Endothelial cell of umbilical vein (primary cell): ENCODE results near the gene VPS35L. TPM values are rescaled to one million over a fixed set of nuclear protein-coding genes. Genes with fewer than 3 reads are reported as not detected.

Experiments used
- BruUV-seq: library from RNA; stranded (reverse); fragments of 400-500 nt; replicated peaks from 2 replicates; lab custom pipeline; 2021; lab: Mats Ljungman, UMichigan
- CTCF ChIA-PET: fragments of 300-600, 350-600 bp; sonication (Branson Sonifier 250); formaldehyde crosslinking; loops from one replicate; lab custom pipeline; 2021; ENCODE audit warnings: antibody characterized with exemption, inconsistent platforms; lab: Charles Lee
- POLR2A ChIA-PET: fragments of 300-600, 350-600 bp; sonication (Branson Sonifier 250); formaldehyde crosslinking; loops from one replicate; lab custom pipeline; 2021; ENCODE audit warnings: antibody characterized with exemption, inconsistent platforms; lab: Charles Lee
- DNase-seq: peaks from one replicate; pipeline ENCODE4 v3.0.0-alpha.2; 2011; ENCODE audit warnings: low read depth, low spot score
- FAIRE-seq: peaks from 2 replicates; lab custom pipeline; 2011; peaks lifted over from hg19 to GRCh38; lab: Jason Lieb, UNC
- H2AFZ ChIP-seq: 2 replicates; pipeline ENCODE4 v1.6.0; 2012; ENCODE audit warnings: low read depth, low read length, control low read depth, inconsistent platforms
- H3K27ac ChIP-seq: 2 replicates; pipeline ENCODE4 v1.5.1; 2011; ENCODE audit warnings: low read depth, mild to moderate bottlenecking, control low read depth, low read length, moderate library complexity; ENCODE audit not compliant: insufficient read depth
- H3K27me3 ChIP-seq, 2 experiments: 2 replicates each; pipeline versions ENCODE4 v1.6.0 to v1.6.1; 2011; ENCODE audit warnings: low read length in 2 of 2, mixed read lengths in 1 of 2; ENCODE audit not compliant: control insufficient read depth in 2 of 2, insufficient read depth in 2 of 2
- H3K36me3 ChIP-seq, 2 experiments: 2 replicates in 1 of 2; 3 replicates in 1 of 2; pipeline ENCODE4 v1.5.1; 2011; ENCODE audit warnings: low read length in 2 of 2, mild to moderate bottlenecking in 1 of 2, moderate library complexity in 1 of 2; ENCODE audit not compliant: control insufficient read depth in 2 of 2, insufficient read depth in 2 of 2; ENCODE audit errors: extremely low read depth in 1 of 2
- H3K4me1 ChIP-seq: 3 replicates; pipeline ENCODE4 v1.5.1; 2011; ENCODE audit warnings: mild to moderate bottlenecking, low read length; ENCODE audit not compliant: control insufficient read depth, insufficient read depth; ENCODE audit errors: extremely low read depth
- H3K4me2 ChIP-seq: 2 replicates; pipeline ENCODE4 v1.6.1; 2011; ENCODE audit warnings: low read length, control low read depth, mixed read lengths; ENCODE audit not compliant: insufficient read depth
- H3K4me3 ChIP-seq, 3 experiments: fragments of 200-600 bp in 1 of 3; sonication (generic), shearing (Covaris generic) in 1 of 3; replicated peaks in 1 of 3; 2 replicates each; pipeline ENCODE4 v1.5.1; 2011 to 2016; ENCODE audit warnings: control low read depth in 3 of 3, low read length in 3 of 3, mild to moderate bottlenecking in 2 of 3, inconsistent platforms in 1 of 3, low read depth in 1 of 3, moderate library complexity in 1 of 3; ENCODE audit not compliant: insufficient read depth in 1 of 3
- H3K79me2 ChIP-seq: 2 replicates; pipeline ENCODE4 v1.6.0; 2012; ENCODE audit warnings: low read length, inconsistent platforms; ENCODE audit not compliant: control insufficient read depth, insufficient read depth
- H3K9ac ChIP-seq: replicated peaks from 2 replicates; pipeline ENCODE3; 2011; ENCODE audit warnings: low read length, control low read depth; ENCODE audit not compliant: insufficient read depth; ENCODE audit errors: extremely low read depth
- H3K9me1 ChIP-seq: replicated peaks from 3 replicates; pipeline ENCODE4 v1.6.0; 2011; ENCODE audit warnings: mild to moderate bottlenecking, low read length; ENCODE audit not compliant: control insufficient read depth, insufficient read depth; ENCODE audit errors: extremely low read depth
- H3K9me3 ChIP-seq: replicated peaks from 2 replicates; pipeline ENCODE4 v1.5.1; 2012; ENCODE audit warnings: low read length, inconsistent platforms; ENCODE audit not compliant: control insufficient read depth, insufficient read depth
- H4K20me1 ChIP-seq: replicated peaks from 2 replicates; pipeline ENCODE3; 2011; ENCODE audit warnings: mild to moderate bottlenecking, low read length; ENCODE audit not compliant: control insufficient read depth, insufficient read depth; ENCODE audit errors: extremely low read depth
- EZH2 ChIP-seq: IDR thresholded peaks from 2 replicates; pipeline ENCODE4 v1.6.1; 2012; ENCODE audit warnings: borderline replicate concordance, low read depth, mild to moderate bottlenecking, moderate library complexity, low read length, inconsistent platforms; ENCODE audit not compliant: severe bottlenecking
- GATA2 ChIP-seq: IDR thresholded peaks from 2 replicates; pipeline ENCODE4 v1.7.0; 2011; ENCODE audit warnings: low read depth, mild to moderate bottlenecking, moderate library complexity, mixed read lengths, low read length; ENCODE audit not compliant: insufficient read length, insufficient read depth
- MYC ChIP-seq: IDR thresholded peaks from one replicate; pipeline ENCODE4 v1.6.1; 2011; ENCODE audit warnings: mild to moderate bottlenecking, low read depth, low read length
- POLR2A ChIP-seq: IDR thresholded peaks from 2 replicates; pipeline ENCODE4 v1.6.1; 2012; ENCODE audit warnings: low read depth, mild to moderate bottlenecking, control low read depth, low read length
- POLR2AphosphoS5 ChIP-seq: IDR thresholded peaks from 2 replicates; pipeline ENCODE4 v1.6.1; 2012; ENCODE audit warnings: low read depth, mild to moderate bottlenecking, control low read depth, low read length, moderate library complexity; ENCODE audit not compliant: insufficient read depth
- dilution Hi-C: fragments of 300-500 bp; cut with MboI; formaldehyde crosslinking; loops from one replicate; pipeline ENCODE4 v1.15.0; 2019; ENCODE audit warnings: low sequenced_read_pairs; ENCODE audit not compliant: extremely low pct_ligation_motif_present
- intact Hi-C: fragments of 100-400 bp; cut with micrococcal nuclease; formaldehyde crosslinking; loops from one replicate; pipeline ENCODE4 v1.10.0; 2022
- polyA plus RNA-seq, 4 experiments: library from polyadenylated mRNA; depleted of rRNA in 3 of 4; stranded (reverse) in 3 of 4; unstranded in 1 of 4; fragments of >200 nt; gene quantifications; 2 replicates each; pipeline versions ENCODE4 v1.2.1 to v1.2.3, GENCODE V29; 2011 to 2012; ENCODE audit warnings: missing spikeins in 1 of 4
- total RNA-seq: library from RNA; stranded (reverse); gene quantifications from 2 replicates; pipeline ENCODE4 v1.2.3, GENCODE V29; 2021
- TF ChIP-seq, protein P1 (sequence below): IDR thresholded peaks from 2 replicates; pipeline ENCODE4 v1.6.1; 2011; ENCODE audit not compliant: insufficient read depth, insufficient read length

The VPS35L gene
- total and polyA plus RNA-seq, 2 donors (not counting 3 experiments of a cell fraction or from before 2014, with no cell fraction given), result 49.1 to 91.1 TPM

DNA sequence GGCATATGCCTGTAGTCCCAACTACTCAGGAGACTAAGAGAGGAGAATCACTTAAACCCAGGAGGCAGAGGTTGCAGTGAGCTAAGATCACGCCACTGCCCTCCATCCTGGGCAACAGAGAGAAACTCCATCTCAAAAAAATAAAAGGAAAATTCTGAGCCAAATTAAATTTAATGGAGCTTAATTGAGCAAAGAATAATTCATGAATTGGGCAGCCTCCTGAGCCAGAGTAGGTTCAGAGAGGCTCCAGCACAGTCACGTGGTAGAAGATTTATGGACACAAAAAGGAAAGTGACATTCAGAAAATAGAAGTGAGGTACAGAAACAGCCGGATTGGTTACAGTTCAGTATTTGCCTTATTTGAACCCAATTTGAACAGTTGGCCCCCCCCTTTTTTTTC is 10.9 kb downstream of the VPS35L start:
- Histone ChIP-seq H3K36me3 (peaks cover 11 to 19% of the 10 kb centered on the region in 2 experiments), H3K4me3 (no peak overlapping the region), H3K4me1 (no peaks in the 10 kb centered on the region), H2AFZ (no peak overlapping the region), H3K9ac (no peak overlapping the region), H3K9me3 (no peaks in the 10 kb centered on the region), H4K20me1 (peaks cover 3% of the 10 kb centered on the region), H3K9me1 (no peaks in the 10 kb centered on the region), H3K4me2 (no peak overlapping the region), H3K79me2 (peaks cover 11% of the 10 kb centered on the region), H3K27ac (no peak overlapping the region), H3K27me3 (no peaks in the 10 kb centered on the region)
- CTCF ChIA-PET, result interaction anchor here (0.8 kb wide), 1 partner anchor 11 kb away, joined by 3 read pairs; the partner anchor contains the start of gene VPS35L
- POLR2A ChIA-PET, result no interaction called here
- DNase-seq (no peak), FAIRE-seq (no peak)
- TF ChIP-seq EZH2 (no peak), POLR2A (no peak)
- dilution Hi-C loops, result no loop called here
- intact Hi-C loops, result no loop called here
- no TSS peak for BruUV-seq

DNA sequence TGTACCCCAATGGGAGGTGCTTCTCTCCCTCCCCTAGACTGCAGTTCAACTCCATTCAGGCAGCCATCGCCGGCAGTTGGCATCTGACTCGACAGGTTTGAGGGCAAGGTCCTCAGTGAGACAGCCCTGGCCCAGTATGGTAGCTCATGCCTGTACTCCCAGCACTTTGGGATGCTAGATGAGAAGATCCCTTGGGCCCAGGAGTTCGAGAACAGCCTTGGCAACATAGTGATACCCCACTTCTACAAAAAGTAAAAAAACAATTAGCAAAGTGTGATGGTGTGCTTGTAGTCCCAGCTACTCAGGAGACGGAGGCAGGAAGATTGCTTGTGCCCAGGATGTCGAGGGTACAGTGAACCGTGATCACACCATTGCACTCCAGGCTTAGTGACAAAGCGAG is 12.1 kb downstream of the VPS35L start:
- Histone ChIP-seq H3K36me3 (peaks cover 11 to 21% of the 10 kb centered on the region in 2 experiments), H3K9ac (no peak overlapping the region), H4K20me1 (peaks cover 3% of the 10 kb centered on the region), H3K4me3 (no peak overlapping the region), H3K27ac (no peak overlapping the region), H3K27me3 (no peaks in the 10 kb centered on the region), H3K4me1 (no peaks in the 10 kb centered on the region), H3K79me2 (peaks cover 5% of the 10 kb centered on the region), H2AFZ (no peak overlapping the region), H3K4me2 (no peak overlapping the region), H3K9me3 (no peaks in the 10 kb centered on the region), H3K9me1 (no peaks in the 10 kb centered on the region)
- BruUV-seq, result no TSS peak
- intact Hi-C loops (no loop called here), dilution Hi-C loops (no loop called here)
- ChIA-PET CTCF (interaction anchor here (0.5 to 5.5 kb wide), 6 partner anchors 16 to 817 kb away, joined by 3 to 27 read pairs (median 3); no protein-coding TSS in a partner anchor), POLR2A (interaction anchor here (0.7 kb wide), 1 partner anchor 448 kb away, joined by 3 read pairs; no protein-coding TSS in a partner anchor)
- TF ChIP-seq, protein P1, sequence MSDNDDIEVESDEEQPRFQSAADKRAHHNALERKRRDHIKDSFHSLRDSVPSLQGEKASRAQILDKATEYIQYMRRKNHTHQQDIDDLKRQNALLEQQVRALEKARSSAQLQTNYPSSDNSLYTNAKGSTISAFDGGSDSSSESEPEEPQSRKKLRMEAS, result no peak
- no peak for TF ChIP-seq POLR2AphosphoS5
- no peak for TF ChIP-seq POLR2A
- no peak for TF ChIP-seq GATA2
- TF ChIP-seq MYC, result no peak
- FAIRE-seq, result no peak
- DNase-seq, result no peak
